Neural crest cell (in vitro differentiated cells): ENCODE measurements around the gene GRK5. TPM values are rescaled to one million over a fixed set of nuclear protein-coding genes. Genes with fewer than 3 reads are reported as not detected.
A peak's percentile ranks its signal among the peaks of the same experiment; 100 is the strongest.

Experiments used
- DNase-seq: peaks from one replicate; pipeline ENCODE4 v3.0.0; 2021; ENCODE audit warnings: low read depth, mixed read lengths, low spot score
- H3K27ac Mint-ChIP-seq: one replicate; pipeline ENCODE4 v1.8.0; 2021; ENCODE audit warnings: mild to moderate bottlenecking, mixed read lengths; ENCODE audit not compliant: unreplicated experiment
- H3K27me3 Mint-ChIP-seq: 2 replicates; pipeline ENCODE4 v1.8.0; 2021; ENCODE audit warnings: low read depth, mild to moderate bottlenecking, mixed read lengths
- H3K36me3 Mint-ChIP-seq: 2 replicates; pipeline ENCODE4 v1.8.0; 2021; ENCODE audit warnings: low read depth, mild to moderate bottlenecking, mixed read lengths
- H3K4me1 Mint-ChIP-seq: 2 replicates; pipeline ENCODE4 v1.8.0; 2021; ENCODE audit warnings: mixed read lengths
- H3K4me3 Mint-ChIP-seq: one replicate; pipeline ENCODE4 v1.8.0; 2021; ENCODE audit warnings: mild to moderate bottlenecking, mixed read lengths
- H3K9me3 Mint-ChIP-seq: 2 replicates; pipeline ENCODE4 v1.8.0; 2021; ENCODE audit warnings: mixed read lengths
- total RNA-seq: library from RNA; stranded (reverse); gene quantifications from 2 replicates; pipeline ENCODE4 v1.2.1, GENCODE V29; 2021
- TF ChIP-seq, protein P1 (sequence below): fragments of 200-600 bp; sonication (generic); conservative IDR thresholded peaks from 2 replicates; pipeline ENCODE4 v1.5.0; 2021; ENCODE audit warnings: antibody characterized with exemption, mild to moderate bottlenecking

The GRK5 gene
- total RNA-seq, 1 donor from 2014 or later, result 13.5 TPM

DNA sequence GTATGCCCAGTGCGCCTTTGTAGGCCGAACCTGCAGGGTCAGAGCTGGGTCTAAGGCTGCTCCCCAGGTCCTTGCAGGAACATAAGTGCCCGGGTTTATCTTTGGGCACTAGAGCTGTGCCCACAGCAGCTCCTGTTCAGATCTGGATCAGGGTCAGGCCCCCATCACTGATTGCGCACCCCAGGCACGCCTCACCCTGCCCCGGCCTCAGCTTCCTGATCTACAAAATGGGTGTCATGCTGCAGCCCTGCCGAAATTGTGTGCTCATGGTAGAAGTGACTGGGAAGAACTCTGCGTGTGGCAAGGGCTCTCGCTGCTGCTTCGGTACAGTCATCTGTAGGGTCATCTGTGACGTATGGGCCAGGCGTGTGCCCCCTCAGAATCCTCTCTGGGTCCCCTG is 100.7 kb downstream of the GRK5 start:
- Mint-ChIP-seq H3K9me3 (no peaks in the 10 kb centered on the region), H3K27me3 (no peaks in the 10 kb centered on the region), H3K36me3 (no peaks in the 10 kb centered on the region), H3K4me1 (peaks cover 22% of the 10 kb centered on the region), H3K4me3 (no peak overlapping the region), H3K27ac (peak overlapping the region; percentile 83)
- no peak for DNase-seq
- TF ChIP-seq, protein P1, sequence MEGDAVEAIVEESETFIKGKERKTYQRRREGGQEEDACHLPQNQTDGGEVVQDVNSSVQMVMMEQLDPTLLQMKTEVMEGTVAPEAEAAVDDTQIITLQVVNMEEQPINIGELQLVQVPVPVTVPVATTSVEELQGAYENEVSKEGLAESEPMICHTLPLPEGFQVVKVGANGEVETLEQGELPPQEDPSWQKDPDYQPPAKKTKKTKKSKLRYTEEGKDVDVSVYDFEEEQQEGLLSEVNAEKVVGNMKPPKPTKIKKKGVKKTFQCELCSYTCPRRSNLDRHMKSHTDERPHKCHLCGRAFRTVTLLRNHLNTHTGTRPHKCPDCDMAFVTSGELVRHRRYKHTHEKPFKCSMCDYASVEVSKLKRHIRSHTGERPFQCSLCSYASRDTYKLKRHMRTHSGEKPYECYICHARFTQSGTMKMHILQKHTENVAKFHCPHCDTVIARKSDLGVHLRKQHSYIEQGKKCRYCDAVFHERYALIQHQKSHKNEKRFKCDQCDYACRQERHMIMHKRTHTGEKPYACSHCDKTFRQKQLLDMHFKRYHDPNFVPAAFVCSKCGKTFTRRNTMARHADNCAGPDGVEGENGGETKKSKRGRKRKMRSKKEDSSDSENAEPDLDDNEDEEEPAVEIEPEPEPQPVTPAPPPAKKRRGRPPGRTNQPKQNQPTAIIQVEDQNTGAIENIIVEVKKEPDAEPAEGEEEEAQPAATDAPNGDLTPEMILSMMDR, result no peak

DNA sequence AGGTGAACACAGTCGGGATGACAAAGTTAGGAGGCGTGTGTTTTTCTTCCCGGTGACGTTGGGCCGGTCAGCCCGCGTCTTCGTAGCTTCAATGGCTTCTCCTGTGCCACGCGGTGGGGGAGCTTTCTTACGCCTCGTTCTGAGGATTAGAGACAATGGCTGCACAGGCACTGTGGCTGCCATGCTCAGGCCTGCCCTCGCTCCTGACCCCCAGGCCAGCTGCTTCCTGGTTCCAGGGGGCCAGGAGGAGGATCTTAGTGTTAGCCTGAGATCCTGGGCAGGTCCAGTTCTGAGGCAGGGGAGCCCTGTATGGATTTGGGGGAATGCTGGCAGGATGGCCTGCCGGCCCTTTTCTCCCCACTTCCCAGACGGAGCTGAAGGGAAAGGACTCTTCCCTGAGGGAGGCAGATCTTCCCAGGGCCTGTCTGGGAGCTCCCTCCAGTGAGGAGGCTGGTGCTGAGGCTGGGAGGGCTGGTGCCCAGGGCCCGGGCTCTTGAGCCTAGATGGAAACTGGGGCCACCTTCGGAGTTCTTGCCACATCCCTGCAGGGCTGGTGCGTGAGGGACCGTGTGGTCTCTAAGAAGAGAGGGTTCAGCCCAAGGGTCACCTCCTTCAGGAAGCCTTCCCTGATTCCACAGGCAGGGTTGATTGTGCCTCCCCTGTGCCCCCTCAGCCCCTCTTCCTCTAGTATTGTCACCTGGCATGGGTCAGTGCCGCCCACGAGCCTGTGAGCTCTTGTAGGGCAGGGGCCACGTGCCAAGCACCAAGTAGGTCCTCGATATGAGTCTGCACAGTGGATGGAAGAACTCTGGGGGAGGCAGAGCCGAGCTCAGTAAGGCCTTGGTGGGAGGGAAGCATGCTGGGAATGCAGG is 101.4 kb downstream of the GRK5 start:
- H3K9me3 Mint-ChIP-seq, result no peaks in the 10 kb centered on the region
- peak overlapping the region; percentile 83 for H3K27ac Mint-ChIP-seq
- no peaks in the 10 kb centered on the region for H3K27me3 Mint-ChIP-seq
- H3K4me3 Mint-ChIP-seq, result no peak overlapping the region
- no peaks in the 10 kb centered on the region for H3K36me3 Mint-ChIP-seq
- TF ChIP-seq, protein P1, result no peak
- no peak for DNase-seq
- H3K4me1 Mint-ChIP-seq, result peaks cover 23% of the 10 kb centered on the region

DNA sequence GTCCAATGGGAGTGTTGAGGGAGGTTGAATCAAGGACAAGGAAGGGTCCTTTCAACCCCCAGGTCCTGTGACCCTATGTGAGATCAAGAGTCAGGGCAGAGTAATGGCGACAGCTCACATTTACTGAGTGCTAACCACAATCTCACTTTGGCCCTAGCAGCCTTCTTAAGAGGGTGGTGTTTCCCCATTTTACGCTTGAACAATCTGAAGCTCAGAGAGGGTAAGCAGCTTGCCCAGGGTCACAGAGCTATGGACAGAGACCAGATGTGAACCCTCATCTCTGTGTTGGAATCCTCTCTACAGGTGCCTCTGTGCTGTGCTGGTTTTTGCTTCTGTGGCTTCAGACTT is 102.0 kb downstream of the GRK5 start:
- Mint-ChIP-seq H3K9me3 (no peaks in the 10 kb centered on the region), H3K27ac (no peak overlapping the region), H3K36me3 (no peaks in the 10 kb centered on the region), H3K27me3 (no peaks in the 10 kb centered on the region), H3K4me3 (no peak overlapping the region), H3K4me1 (peaks cover 23% of the 10 kb centered on the region)
- TF ChIP-seq, protein P1, result no peak
- no peak for DNase-seq

DNA sequence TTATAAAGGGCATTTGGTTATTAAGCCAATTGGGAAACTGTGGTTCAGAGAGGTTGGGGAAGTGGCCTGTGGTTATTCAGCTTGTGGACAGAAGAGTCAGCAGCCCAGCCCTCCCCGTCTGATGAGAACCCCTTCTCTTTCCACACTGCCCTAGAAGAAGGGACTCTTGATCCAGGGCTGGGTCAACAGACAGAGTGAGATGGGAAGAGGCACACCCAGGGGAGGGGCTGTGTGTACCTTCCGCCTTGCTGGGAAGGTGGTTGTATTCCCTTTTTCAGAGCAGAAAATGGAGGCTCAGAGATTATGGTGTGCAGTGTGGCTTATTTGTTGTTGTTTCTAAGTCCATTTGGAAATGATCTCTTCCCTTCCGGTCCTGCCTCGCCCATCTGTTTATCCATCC is 103.4 kb downstream of the GRK5 start:
- H3K27me3 Mint-ChIP-seq, result no peaks in the 10 kb centered on the region
- peaks cover 32% of the 10 kb centered on the region for H3K4me1 Mint-ChIP-seq
- H3K27ac Mint-ChIP-seq, result peak overlapping the region; percentile 87
- TF ChIP-seq, protein P1, result no peak
- no peak for DNase-seq
- H3K36me3 Mint-ChIP-seq, result no peaks in the 10 kb centered on the region
- no peak overlapping the region for H3K4me3 Mint-ChIP-seq
- H3K9me3 Mint-ChIP-seq, result no peaks in the 10 kb centered on the region

DNA sequence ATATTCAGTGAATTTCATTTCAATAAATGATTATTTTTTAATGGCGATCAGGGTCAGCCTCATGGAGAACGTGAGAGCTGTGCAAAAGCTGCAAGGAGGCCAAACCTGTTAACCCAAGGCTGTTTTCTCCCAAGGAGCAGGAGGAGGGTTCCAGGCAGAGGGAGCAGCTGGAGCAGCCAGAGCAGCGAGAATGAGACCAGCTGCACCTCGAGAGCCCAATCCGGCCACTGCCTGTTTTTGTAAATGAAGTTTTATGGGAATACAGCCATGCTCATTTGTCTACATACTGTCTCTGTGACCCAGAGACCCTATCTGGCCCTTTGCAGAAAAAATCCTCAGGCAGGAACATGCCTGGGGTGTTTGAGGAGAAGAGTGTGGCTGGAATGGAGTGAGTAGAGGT is 104.9 kb downstream of the GRK5 start:
- Mint-ChIP-seq H3K36me3 (no peaks in the 10 kb centered on the region), H3K27me3 (no peaks in the 10 kb centered on the region), H3K4me1 (peaks cover 43% of the 10 kb centered on the region), H3K27ac (no peak overlapping the region), H3K4me3 (no peak overlapping the region), H3K9me3 (no peaks in the 10 kb centered on the region)
- TF ChIP-seq, protein P1, result no peak
- DNase-seq, result no peak
